SK-N-MC (cell line): ENCODE results near the gene IQSEC1.

Source experiments
- DNase-seq: peaks from one replicate; pipeline ENCODE4 v3.0.0-alpha.2; 2011; ENCODE audit warnings: low read depth, low spot score
- H3K27ac ChIP-seq: fragments of 200-600 bp; sonication (generic); 2 replicates; pipeline ENCODE4 v1.5.1; 2016; ENCODE audit warnings: mixed run types
- H3K36me3 ChIP-seq: fragments of 200-600 bp; sonication (generic); 2 replicates; pipeline ENCODE4 v1.6.1; 2017; ENCODE audit warnings: antibody characterized with exemption, low read length, mixed read lengths; ENCODE audit not compliant: insufficient read depth
- H3K4me3 ChIP-seq: fragments of 200-600 bp; sonication (generic); 2 replicates; pipeline ENCODE4 v1.5.1; 2016
- H3K9ac ChIP-seq: fragments of 200-600 bp; sonication (generic); 2 replicates; pipeline ENCODE4 v1.8.0; 2017; ENCODE audit warnings: mixed run types, mixed read lengths; ENCODE audit not compliant: insufficient read length
- H3K9me3 ChIP-seq: fragments of 200-600 bp; sonication (generic); 2 replicates; pipeline ENCODE4 v1.6.1; 2017; ENCODE audit warnings: low read depth, mild to moderate bottlenecking, antibody characterized with exemption, low read length, moderate library complexity, mixed read lengths
- EZH2 ChIP-seq: fragments of 200-600 bp; sonication (generic); IDR thresholded peaks from one replicate; pipeline ENCODE4 v1.6.1; 2017; ENCODE audit warnings: antibody characterized with exemption
- FOXP2 ChIP-seq: optimal IDR thresholded peaks from 2 replicates; pipeline ENCODE3; 2011; ENCODE audit warnings: mild to moderate bottlenecking, moderate library complexity; ENCODE audit not compliant: insufficient read depth; ENCODE audit errors: extremely low read length, control extremely low read depth
- POLR2AphosphoS5 ChIP-seq: IDR thresholded peaks from 2 replicates; pipeline ENCODE4 v1.6.1; 2012; ENCODE audit warnings: mild to moderate bottlenecking, low read depth, low read length, borderline replicate concordance

Gene IQSEC1

GRCh38 chr3:13009946-13010315 is 63.3 kb downstream of the IQSEC1 start:
- TF ChIP-seq POLR2AphosphoS5 (no peak), FOXP2 (no peak), EZH2 (no peak)
- H3K27ac ChIP-seq = no peak overlapping the region

DNA sequence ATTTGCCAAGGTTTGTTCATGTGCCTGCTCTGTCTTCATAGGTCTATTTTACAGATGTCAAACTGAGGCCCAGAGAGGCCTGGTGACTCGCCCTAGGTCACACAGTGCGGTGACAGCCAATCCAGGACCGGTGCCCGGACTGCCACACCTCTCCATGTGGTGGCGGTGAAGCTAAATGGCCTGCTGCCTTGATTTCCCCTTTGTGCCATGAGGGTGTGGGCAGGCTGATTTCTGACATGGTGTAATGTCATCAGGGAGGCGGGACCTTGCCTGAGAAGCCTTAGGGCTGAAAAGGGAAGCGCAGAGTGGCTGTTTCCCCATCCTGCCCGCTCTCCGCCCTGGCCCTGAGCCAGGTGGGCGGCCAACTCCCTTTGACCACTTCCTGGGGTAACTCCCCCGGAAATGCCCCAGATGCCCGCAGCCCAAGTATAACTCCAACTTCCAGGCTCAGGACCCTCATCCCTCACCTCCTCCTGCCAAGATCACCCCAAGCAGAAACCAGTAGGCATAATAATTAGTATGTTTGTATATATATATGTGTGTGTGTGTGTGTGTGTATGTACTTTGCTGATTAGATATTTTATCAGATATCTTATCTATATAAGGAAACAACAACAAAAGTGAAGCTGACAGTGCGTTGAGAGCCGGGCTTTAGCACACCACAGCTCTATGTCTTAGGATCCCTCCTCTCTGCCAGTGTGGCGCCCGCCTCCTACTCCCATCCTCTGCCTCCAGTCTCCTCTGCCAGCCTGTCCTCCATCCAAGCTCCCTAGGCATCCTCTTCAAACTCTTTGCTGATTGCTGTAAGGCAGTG is 63.9 kb downstream of the IQSEC1 start:
- Histone ChIP-seq H3K9ac (no peak overlapping the region), H3K4me3 (no peak overlapping the region), H3K27ac (no peak overlapping the region), H3K9me3 (no peaks in the 10 kb centered on the region), H3K36me3 (no peaks in the 10 kb centered on the region)
- TF ChIP-seq POLR2AphosphoS5 (no peak), EZH2 (no peak), FOXP2 (no peak)
- DNase-seq = no peak

More at GRCh38 chr3:13009946-13010315, 63.3 kb downstream of the IQSEC1 start:
- no peaks in the 10 kb centered on the region for H3K36me3 ChIP-seq
- H3K9me3 ChIP-seq = no peaks in the 10 kb centered on the region
- no peak overlapping the region for H3K4me3 ChIP-seq
- H3K9ac ChIP-seq = no peak overlapping the region
- no peak for DNase-seq

GRCh38 chr3:13008155-13008995 is 64.9 kb downstream of the IQSEC1 start:
- Histone ChIP-seq H3K4me3 (no peak overlapping the region), H3K36me3 (no peaks in the 10 kb centered on the region), H3K9ac (no peak overlapping the region), H3K27ac (no peak overlapping the region), H3K9me3 (no peaks in the 10 kb centered on the region)
- DNase-seq = no peak
- no peak for TF ChIP-seq FOXP2
- TF ChIP-seq POLR2AphosphoS5 = no peak
- TF ChIP-seq EZH2 = no peak

DNA sequence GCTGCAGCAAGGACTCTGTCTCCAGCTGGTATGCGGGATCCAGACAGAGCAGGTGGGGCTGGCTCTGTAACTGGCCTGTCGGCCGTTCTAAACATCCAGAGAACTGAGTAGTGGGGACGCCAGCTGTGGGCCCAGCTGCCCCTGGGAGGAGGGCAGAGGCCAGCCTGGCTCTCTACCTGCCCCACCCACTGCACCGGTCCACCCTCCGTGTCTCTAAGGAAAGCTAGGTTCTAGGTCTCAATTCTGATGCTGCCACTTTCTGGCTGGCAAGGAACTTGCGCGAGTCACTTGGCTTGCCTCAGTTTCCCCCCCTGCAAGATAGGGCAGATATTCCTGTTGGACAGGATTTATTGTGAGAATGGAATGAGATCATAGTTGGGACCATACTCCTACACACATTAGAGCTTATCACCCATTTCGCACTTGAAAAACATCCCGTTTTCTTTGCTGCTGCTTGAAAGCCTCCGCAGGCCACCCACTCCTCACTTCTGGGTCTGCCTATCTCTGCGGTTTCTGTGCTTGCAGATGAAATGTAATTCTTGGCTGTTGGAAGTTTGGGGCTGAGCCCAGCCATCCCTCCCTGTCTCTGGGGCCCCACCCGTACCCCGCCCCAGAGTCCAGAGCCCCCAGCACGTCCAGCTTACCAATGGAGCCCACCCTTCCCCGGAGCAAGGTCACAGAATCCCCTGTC is 65.8 kb downstream of the IQSEC1 start:
- no peak overlapping the region for H3K9ac ChIP-seq
- H3K27ac ChIP-seq = no peak overlapping the region

GRCh38 chr3:13006216-13006990 is 66.8 kb downstream of the IQSEC1 start:
- no peak for DNase-seq
- TF ChIP-seq FOXP2 (no peak), POLR2AphosphoS5 (no peak)
- no peak overlapping the region for H3K4me3 ChIP-seq
- no peaks in the 10 kb centered on the region for H3K36me3 ChIP-seq
- H3K27ac ChIP-seq = no peak overlapping the region
- H3K9me3 ChIP-seq = no peaks in the 10 kb centered on the region
- H3K9ac ChIP-seq = no peak overlapping the region

More for the DNA sequence above, 65.8 kb downstream of the IQSEC1 start:
- TF ChIP-seq POLR2AphosphoS5 (no peak), FOXP2 (no peak), EZH2 (no peak)
- H3K36me3 ChIP-seq = no peaks in the 10 kb centered on the region
- no peak for DNase-seq
- no peak overlapping the region for H3K4me3 ChIP-seq
- H3K9me3 ChIP-seq = no peaks in the 10 kb centered on the region

- H3K9ac ChIP-seq = no peak overlapping the region
- H3K9me3 ChIP-seq = no peaks in the 10 kb centered on the region
- no peak overlapping the region for H3K4me3 ChIP-seq
- no peak overlapping the region for H3K27ac ChIP-seq
- no peaks in the 10 kb centered on the region for H3K36me3 ChIP-seq
- DNase-seq = no peak
- TF ChIP-seq EZH2 (no peak), FOXP2 (no peak), POLR2AphosphoS5 (no peak)
These were observed 67.9 kb downstream of the IQSEC1 start for GRCh38 chr3:13005301-13005700.

- no peak overlapping the region for H3K9ac ChIP-seq
- TF ChIP-seq POLR2AphosphoS5 (no peak), EZH2 (no peak), FOXP2 (no peak)
- no peak overlapping the region for H3K4me3 ChIP-seq
- H3K27ac ChIP-seq = no peak overlapping the region
- H3K36me3 ChIP-seq = no peaks in the 10 kb centered on the region
- DNase-seq = no peak
- no peaks in the 10 kb centered on the region for H3K9me3 ChIP-seq
These were observed 68.9 kb downstream of the IQSEC1 start for GRCh38 chr3:13004376-13004775.
